Omental fat pad (tissue), 4 donors: ENCODE data around the gene MDC1. TPM values are rescaled to one million over a fixed set of nuclear protein-coding genes. Genes with fewer than 3 reads are reported as not detected.

Experiments
- ATAC-seq: fragments of 150-250 bp; one replicate; pipeline ENCODE4 v1.9.1; 2016; ENCODE audit warnings: mild to moderate bottlenecking, moderate library complexity; ENCODE audit not compliant: low FRiP score
- DNase-seq: peaks from one replicate; pipeline ENCODE4 v3.0.0-alpha.2; 2019; ENCODE audit warnings: low spot score
- CTCF ChIP-seq, 3 donors: fragments of 450-650 bp; IDR thresholded peaks; one replicate each; pipeline ENCODE4 v1.5.1; 2016 to 2017; ENCODE audit warnings: antibody characterized with exemption in 3 of 3, mild to moderate bottlenecking in 3 of 3, moderate library complexity in 2 of 3
- total RNA-seq, 4 donors: library from RNA; depleted of rRNA; stranded (reverse); fragments of >200 nt; gene quantifications; one replicate each; pipeline ENCODE4 v1.1.0, GENCODE V29; 2016

MDC1 gene
- total RNA-seq, 4 donors from 2014 or later: 6.2 to 15.0 (median 7.2) TPM

GRCh38 chr6:30700340-30700739 is 16.7 kb downstream of the MDC1 start:
- no peak for ATAC-seq
- no peak for TF ChIP-seq CTCF (IDR thresholded peaks at IDR 0.05)

DNA sequence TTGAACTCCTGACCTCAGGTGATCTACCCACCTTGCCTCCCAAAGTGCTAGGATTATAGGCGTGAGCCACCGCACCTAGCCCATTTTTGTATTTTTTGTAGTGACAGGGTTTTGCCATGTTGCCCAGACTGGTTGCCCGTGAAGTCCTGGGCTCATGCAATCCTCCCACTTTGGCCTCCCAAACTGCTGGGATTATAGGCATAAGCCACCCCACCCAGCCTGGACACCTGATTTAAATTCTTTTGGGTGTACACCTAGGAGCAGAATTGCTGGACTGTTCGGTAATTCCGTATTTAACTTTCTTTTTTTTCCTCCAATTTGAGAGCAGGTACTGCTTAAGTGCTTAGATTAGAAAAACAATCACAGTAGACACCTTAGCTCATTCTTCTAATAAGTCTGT is 20.6 kb downstream of the MDC1 start:
- DNase-seq (no peak), ATAC-seq (no peak)
- TF ChIP-seq CTCF (IDR thresholded peaks at IDR 0.05): no peak

More at GRCh38 chr6:30700340-30700739, 16.7 kb downstream of the MDC1 start:
- no peak for DNase-seq

DNA sequence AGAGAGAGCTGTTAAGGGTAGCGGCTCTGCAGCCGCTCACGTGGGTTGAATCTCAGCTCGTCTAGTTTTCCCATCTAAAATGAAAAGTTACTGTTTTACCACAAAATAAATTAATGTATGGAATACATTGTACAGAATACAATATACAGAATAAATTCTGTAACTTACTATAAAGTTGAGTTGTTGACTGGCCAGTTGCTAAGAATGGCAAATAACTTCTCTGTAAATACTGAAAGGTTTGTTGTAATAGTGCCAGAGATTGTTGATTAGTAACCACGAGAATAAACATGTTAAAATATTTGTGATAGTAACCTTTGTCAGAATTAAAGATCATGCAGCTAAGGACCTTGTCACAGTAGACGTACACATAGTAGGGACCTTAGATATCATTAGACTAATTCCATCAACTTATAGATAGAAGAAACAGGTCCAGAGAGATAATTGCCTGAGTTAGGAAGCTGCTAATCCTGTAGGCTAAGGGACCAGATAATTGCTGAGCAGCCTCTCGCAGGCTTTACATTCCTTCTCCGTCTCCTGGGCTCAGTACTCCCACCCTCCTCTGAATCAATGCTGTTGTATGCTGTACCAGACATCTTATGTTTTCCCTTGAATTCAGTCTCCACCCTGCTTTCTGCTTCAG is 25.8 kb downstream of the MDC1 start:
- no peak for TF ChIP-seq CTCF (IDR thresholded peaks at IDR 0.05)
- ATAC-seq (no peak), DNase-seq (no peak)

DNA sequence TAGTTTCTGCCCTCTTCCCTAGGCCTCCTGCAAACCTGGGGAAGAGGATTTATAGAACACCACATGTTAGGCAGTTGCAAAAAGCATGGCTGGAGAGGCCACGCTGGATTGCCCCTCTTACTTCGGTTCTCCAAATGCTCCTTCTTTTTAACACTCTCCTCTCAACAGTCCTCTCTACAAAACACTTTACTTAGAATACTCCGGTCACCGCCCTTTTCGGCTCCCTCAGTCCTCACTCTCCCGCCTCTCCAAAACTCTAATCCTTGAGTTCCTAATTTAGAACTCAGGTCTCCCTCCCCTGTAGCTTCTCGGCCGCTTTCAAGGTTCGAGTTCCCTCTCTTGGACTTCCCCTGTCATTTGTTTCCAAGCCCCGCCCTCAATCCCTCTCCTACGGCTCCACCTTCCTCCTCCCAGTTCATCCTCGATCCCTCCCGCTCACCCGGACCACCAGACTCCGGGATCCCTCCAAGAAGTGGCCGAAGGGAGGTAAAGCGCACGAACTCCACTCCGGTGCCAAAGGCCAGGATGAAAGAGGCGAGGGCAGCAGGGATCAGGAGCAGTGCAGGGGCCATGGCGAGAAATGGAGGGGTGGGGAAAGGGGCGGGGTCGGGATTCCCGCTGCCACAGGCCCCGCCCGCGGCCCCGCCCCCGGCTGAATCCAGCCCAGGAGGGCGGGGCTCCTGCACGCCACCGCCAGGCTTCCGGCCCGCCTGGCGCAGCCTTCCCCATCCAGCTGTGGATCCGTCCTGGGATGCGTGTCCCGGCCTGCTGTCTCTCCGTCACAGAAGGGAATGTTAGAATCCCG is 26.5 kb downstream of the MDC1 start, which contains the start of gene NRM:
Gene NRM (minus strand): TSS at position 582 of the 805 bp plus-strand sequence. CDS start 10 bp downstream, at position 572.
- TF ChIP-seq CTCF (IDR thresholded peaks at IDR 0.05): no peak
- ATAC-seq: peak; percentile 77
- DNase-seq: peak; percentile 71

DNA sequence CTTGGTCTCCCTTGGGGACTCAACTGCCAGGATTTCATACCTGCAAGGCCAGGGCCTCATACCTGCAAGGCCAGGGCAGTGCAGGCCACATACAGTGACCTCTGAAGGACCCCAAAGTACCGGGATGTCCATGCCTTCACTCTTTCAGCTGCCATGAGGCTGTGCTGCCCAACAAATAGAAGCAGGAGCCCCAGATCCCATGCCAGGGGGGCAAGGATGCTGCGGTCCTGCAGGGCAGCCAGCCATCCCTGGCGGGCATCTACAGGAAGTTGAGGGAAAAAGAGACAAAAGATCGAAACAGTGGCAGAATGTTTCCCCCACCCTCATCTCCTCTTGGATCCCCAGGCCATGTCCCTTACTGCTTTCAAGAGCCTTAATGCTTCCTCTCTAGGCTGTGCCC is 27.1 kb downstream of the MDC1 start:
- no peak for TF ChIP-seq CTCF (IDR thresholded peaks at IDR 0.05)
- DNase-seq (no peak), ATAC-seq (no peak)

DNA sequence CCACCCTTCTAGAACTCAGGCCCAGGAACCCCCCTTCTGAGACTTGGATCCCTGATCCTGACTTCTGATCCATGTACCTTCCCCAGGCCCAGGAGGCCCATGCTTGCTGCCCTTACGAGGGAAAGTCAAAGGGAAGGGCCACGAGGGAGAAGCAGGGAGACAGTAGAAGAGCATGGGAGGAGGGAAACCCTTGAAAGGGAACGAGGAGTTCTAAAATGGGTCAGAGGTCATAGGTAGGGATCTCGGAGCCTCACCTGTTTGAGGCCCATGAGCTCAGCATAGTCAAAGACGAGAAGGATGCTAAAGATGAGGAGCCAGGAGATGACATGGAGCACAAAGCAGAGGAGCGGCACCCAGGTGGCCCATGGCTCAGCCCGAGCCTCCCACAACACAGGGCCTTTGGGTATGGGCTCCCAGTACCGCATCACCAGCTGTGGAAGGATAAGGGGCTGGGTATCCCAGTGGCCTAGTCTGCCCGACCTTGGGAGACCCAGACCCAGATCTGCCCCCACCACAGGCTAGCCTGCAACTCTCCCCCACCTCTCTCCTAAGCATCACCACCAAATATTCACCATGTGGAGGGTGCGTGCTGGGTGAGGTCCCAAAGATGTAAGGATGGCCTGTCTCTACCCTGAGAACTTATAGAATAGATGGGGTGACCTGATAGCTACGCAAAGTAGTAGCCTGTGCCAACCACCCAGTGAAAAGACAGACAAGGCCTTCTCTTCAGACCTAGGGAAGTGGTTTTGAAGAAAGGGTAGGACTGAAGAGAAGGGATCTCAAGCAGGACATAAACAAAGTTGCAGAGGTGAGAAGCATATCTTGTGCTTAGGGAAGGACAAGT is 27.8 kb downstream of the MDC1 start:
- no peak for DNase-seq
- no peak for TF ChIP-seq CTCF (IDR thresholded peaks at IDR 0.05)

More for the DNA sequence above, 27.8 kb downstream of the MDC1 start:
- no peak for ATAC-seq
